WERI-Rb-1 (cell line): ENCODE measurements around the gene SNUPN.
"Not testable (repeated sequence)": the region's sequence is repeated elsewhere in the genome, so short reads cannot be mapped to it uniquely, and the experiment has no call there.

Source experiments
- DNase-seq: peaks from one replicate; pipeline ENCODE4 v3.0.0-alpha.2; 2020
- H3K27ac ChIP-seq: fragments of 250-450 bp; sonication (Bioruptor Pico); 2 replicates; pipeline ENCODE4 v1.5.1; 2020; ENCODE audit warnings: mild to moderate bottlenecking, moderate library complexity
- H3K27me3 ChIP-seq: fragments of 250-450 bp; sonication (Bioruptor Pico); 2 replicates; pipeline ENCODE4 v1.5.1; 2021; ENCODE audit warnings: mild to moderate bottlenecking, low read depth, moderate library complexity; ENCODE audit not compliant: insufficient read depth, severe bottlenecking
- H3K36me3 ChIP-seq: fragments of 250-450 bp; sonication (Bioruptor Pico); 2 replicates; pipeline ENCODE4 v1.5.1; 2020; ENCODE audit warnings: mild to moderate bottlenecking, moderate library complexity
- H3K4me3 ChIP-seq: 2 replicates; pipeline ENCODE4 v1.5.1; 2011; ENCODE audit warnings: low read depth, mild to moderate bottlenecking, control low read depth, low read length
- H3K9me3 ChIP-seq: fragments of 250-450 bp; sonication (Bioruptor Pico); 2 replicates; pipeline ENCODE4 v1.5.1; 2021; ENCODE audit warnings: mild to moderate bottlenecking, moderate library complexity; ENCODE audit not compliant: severe bottlenecking
- TF ChIP-seq, protein P1 (sequence below): IDR thresholded peaks from 2 replicates; pipeline ENCODE4 v1.5.1; 2011; ENCODE audit warnings: low read depth, mild to moderate bottlenecking, control low read depth, inconsistent platforms, low read length

The SNUPN gene

GRCh38 chr15:75637245-75638009, 11.9 kb upstream of the SNUPN start:
- no peak overlapping the region for H3K4me3 ChIP-seq
- no peaks in the 10 kb centered on the region for H3K9me3 ChIP-seq
- no peaks in the 10 kb centered on the region for H3K27me3 ChIP-seq
- peaks cover 16% of the 10 kb centered on the region for H3K36me3 ChIP-seq
- DNase-seq, result no peak
- H3K27ac ChIP-seq, result no peak overlapping the region
- TF ChIP-seq, protein P1, sequence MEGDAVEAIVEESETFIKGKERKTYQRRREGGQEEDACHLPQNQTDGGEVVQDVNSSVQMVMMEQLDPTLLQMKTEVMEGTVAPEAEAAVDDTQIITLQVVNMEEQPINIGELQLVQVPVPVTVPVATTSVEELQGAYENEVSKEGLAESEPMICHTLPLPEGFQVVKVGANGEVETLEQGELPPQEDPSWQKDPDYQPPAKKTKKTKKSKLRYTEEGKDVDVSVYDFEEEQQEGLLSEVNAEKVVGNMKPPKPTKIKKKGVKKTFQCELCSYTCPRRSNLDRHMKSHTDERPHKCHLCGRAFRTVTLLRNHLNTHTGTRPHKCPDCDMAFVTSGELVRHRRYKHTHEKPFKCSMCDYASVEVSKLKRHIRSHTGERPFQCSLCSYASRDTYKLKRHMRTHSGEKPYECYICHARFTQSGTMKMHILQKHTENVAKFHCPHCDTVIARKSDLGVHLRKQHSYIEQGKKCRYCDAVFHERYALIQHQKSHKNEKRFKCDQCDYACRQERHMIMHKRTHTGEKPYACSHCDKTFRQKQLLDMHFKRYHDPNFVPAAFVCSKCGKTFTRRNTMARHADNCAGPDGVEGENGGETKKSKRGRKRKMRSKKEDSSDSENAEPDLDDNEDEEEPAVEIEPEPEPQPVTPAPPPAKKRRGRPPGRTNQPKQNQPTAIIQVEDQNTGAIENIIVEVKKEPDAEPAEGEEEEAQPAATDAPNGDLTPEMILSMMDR, result no peak

DNA sequence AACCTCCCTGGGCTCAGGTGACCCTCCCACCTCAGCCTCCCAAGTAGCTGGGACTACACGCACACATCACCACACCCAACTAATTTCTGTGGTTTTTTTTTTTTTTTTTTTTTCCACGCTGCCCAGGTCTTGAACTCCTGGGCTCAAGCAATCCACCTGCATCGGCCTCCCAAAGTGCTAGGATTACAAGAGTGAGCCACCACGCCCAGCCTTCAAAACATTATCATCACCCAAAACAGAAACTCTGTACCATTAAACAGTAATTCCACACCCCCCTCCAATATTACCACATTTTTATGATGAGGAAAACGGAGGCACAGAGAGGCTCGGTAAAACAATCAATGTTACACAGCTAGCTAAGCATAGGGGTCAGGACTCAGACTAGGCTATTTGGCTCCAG, 10.5 kb upstream of the SNUPN start:
- Histone ChIP-seq H3K4me3 (no peak overlapping the region), H3K27ac (no peak overlapping the region), H3K27me3 (no peaks in the 10 kb centered on the region), H3K36me3 (peaks cover 16% of the 10 kb centered on the region), H3K9me3 (no peaks in the 10 kb centered on the region)
- DNase-seq, result no peak
- TF ChIP-seq, protein P1, result no peak

GRCh38 chr15:75633922-75634321, 8.4 kb upstream of the SNUPN start:
- not testable (repeated sequence) for H3K4me3 ChIP-seq, H3K9me3 ChIP-seq, H3K27me3 ChIP-seq, DNase-seq, H3K27ac ChIP-seq
- H3K36me3 ChIP-seq, result peaks cover 11% of the 10 kb centered on the region

- Histone ChIP-seq H3K27me3 (no peaks in the 10 kb centered on the region), H3K4me3 (no peak overlapping the region)
- TF ChIP-seq, protein P1, result no peak
Observed at GRCh38 chr15:75631935-75632334, 6.4 kb upstream of the SNUPN start.

GRCh38 chr15:75622505-75622904, 3.0 kb downstream of the SNUPN start:
- TF ChIP-seq, protein P1, result no peak
- no peaks in the 10 kb centered on the region for H3K9me3 ChIP-seq
- H3K36me3 ChIP-seq, result peaks cover 26% of the 10 kb centered on the region
- H3K27ac ChIP-seq, result no peak overlapping the region
- no peak overlapping the region for H3K4me3 ChIP-seq
- DNase-seq, result no peak
- no peaks in the 10 kb centered on the region for H3K27me3 ChIP-seq

More at GRCh38 chr15:75631935-75632334, 6.4 kb upstream of the SNUPN start:
- no peak for DNase-seq
- H3K36me3 ChIP-seq, result no peaks in the 10 kb centered on the region
- H3K9me3 ChIP-seq, result no peaks in the 10 kb centered on the region
- H3K27ac ChIP-seq, result no peak overlapping the region

- no peak overlapping the region for H3K4me3 ChIP-seq
- no peak overlapping the region for H3K27ac ChIP-seq
- no peaks in the 10 kb centered on the region for H3K9me3 ChIP-seq
- H3K27me3 ChIP-seq, result no peaks in the 10 kb centered on the region
- no peak for DNase-seq
- H3K36me3 ChIP-seq, result peaks cover 40% of the 10 kb centered on the region
- TF ChIP-seq, protein P1, result no peak
Observed at GRCh38 chr15:75620841-75621391, 4.6 kb downstream of the SNUPN start.
